ENCODE measurements around the gene ANKIB1.

DNA sequence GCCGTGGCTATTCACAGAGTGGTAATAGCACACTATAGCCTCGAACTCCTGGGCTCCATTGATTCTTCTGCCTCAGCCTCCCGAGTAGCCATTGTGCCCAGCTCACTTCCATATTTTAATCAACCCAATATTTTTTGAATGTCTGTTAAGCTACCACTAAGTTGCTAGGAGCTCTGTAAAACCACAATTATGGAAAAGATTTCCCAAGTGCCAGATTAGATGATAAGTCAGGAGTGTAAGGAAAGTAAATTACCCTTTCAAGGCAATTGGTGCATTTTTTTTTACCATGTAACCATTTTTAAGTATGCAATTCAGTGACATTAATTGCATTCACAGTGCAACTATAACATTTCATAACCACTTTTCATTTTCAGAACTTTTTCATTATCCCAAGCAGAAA is 114.0 kb downstream of the ANKIB1 start:
- TF ChIP-seq CTCF (IDR thresholded peaks at IDR 0.05; ENCODE audit: poor library complexity) (no peak), EZH2 (IDR thresholded peaks at IDR 0.05; ENCODE audit: borderline replicate concordance) (no peak)

Data from hepatocyte (in vitro differentiated cells).